Adrenal gland (tissue), 12 donors: ENCODE data around the gene RHEX. TPM values are rescaled to one million over a fixed set of nuclear protein-coding genes. Genes with fewer than 3 reads are reported as not detected.

Experiments used
- DNase-seq, 7 donors: peaks; one replicate each; pipeline ENCODE4 v3.0.0-alpha.2; 2019 to 2020
- H3K27ac ChIP-seq, 5 donors: fragments of 200-600 bp; sonication (generic) in 4 of 5; 1 replicate in 3 of 5; 2 replicates in 2 of 5; pipeline versions ENCODE4 v1.5.1 to v1.8.0; 2016 to 2020; ENCODE audit warnings: mild to moderate bottlenecking in 1 of 5
- H3K27me3 ChIP-seq: fragments of 200-600 bp; 2 replicates; pipeline ENCODE4 v1.8.0; 2021
- H3K36me3 ChIP-seq, 2 donors: fragments of 200-600 bp; replicated peaks in 1 of 2; 1 replicate in 1 of 2; 2 replicates in 1 of 2; pipeline versions ENCODE4 v1.5.1 to v1.8.0; 2018 to 2022
- H3K4me1 ChIP-seq, 2 donors: fragments of 200-600 bp; replicated peaks in 1 of 2; 1 replicate in 1 of 2; 2 replicates in 1 of 2; pipeline versions ENCODE4 v1.5.1 to v1.8.0; 2018 to 2021
- H3K4me3 ChIP-seq, 4 donors: fragments of 200-600 bp; sonication (generic) in 3 of 4; one replicate each; pipeline ENCODE4 v1.5.1; 2016 to 2018
- H3K9me3 ChIP-seq, 3 donors: fragments of 200-600 bp; sonication (generic) in 1 of 3; replicated peaks in 1 of 3; 1 replicate in 2 of 3; 2 replicates in 1 of 3; pipeline versions ENCODE4 v1.5.1 to v1.8.0; 2016 to 2021
- CTCF ChIP-seq, 6 experiments: fragments of 450-650 bp in 4 of 6; fragments of 200-600 bp in 2 of 6; sonication (generic) in 1 of 6; IDR thresholded peaks; 1 replicate in 5 of 6; 2 replicates in 1 of 6; pipeline versions ENCODE4 v1.5.1 to v1.8.0; 2016 to 2021; ENCODE audit warnings: antibody characterized with exemption in 6 of 6, mild to moderate bottlenecking in 2 of 6, moderate library complexity in 1 of 6
- POLR2A ChIP-seq, 2 donors: fragments of 450-650 bp; IDR thresholded peaks; one replicate each; pipeline ENCODE4 v1.6.1; 2017; ENCODE audit warnings: antibody characterized with exemption in 2 of 2, mild to moderate bottlenecking in 2 of 2, moderate library complexity in 1 of 2
- WGBS, 4 donors: extraction: QIAGEN DNeasy Blood & Tissue Kit in 2 of 4; methylation state at CpG; one replicate each; pipeline versions ENCODE4 v1.1.5 to v1.1.7; 2013 to 2017; 5-methylcytosine and 5-hydroxymethylcytosine counted together
- intact Hi-C, 2 donors: fragments of 100-400 bp; cut with DNase I; formaldehyde crosslinking; loops; one replicate each; pipeline versions ENCODE4 v1.14.1 to v1.15.0; 2022 to 2023
- polyA plus RNA-seq, 3 donors: library from polyadenylated mRNA; stranded (reverse); fragments of 200-250 nt in 2 of 3; fragments of 350-450 nt in 1 of 3; fragmentation: Illumina TruSeq in 1 of 3; extraction: RNeasy Lipid Tissue Mini Kit (QIAGEN cat#74804) in 1 of 3; gene quantifications; one replicate each; pipeline ENCODE4 v1.2.3, GENCODE V29; 2013 to 2014
- total RNA-seq, 9 donors: library from RNA; depleted of rRNA in 4 of 9; stranded (reverse); fragments of >200 nt in 4 of 9; fragments of 120-200 nt in 1 of 9; fragmentation: NEBNext Ultra II Directional in 1 of 9; extraction: Animal tissue kit (Norgen Biotek cat#: 25700) in 1 of 9; gene quantifications; one replicate each; pipeline versions ENCODE4 v1.1.0 to v1.2.4, GENCODE V29; 2013 to 2023
- donor health status: healthy with polysubstance abuse.
- donor health status: Bipolar disorder and iron deficiency.
- donor health status: DM: yes; HTN: yes; CAD: no.
- donor health status: DM: no; HTN: no; CAD: no.
- donor health status: DM: no; HTN: no; CAD: no.
- donor health status: DM: yes; HTN: yes; CAD: no.

Gene RHEX
- total and polyA plus RNA-seq, 12 donors, result 0.13 to 0.33 (median 0.17) TPM; not detected in 9

GRCh38 chr1:206098242-206098919 is 45.4 kb downstream of the RHEX start:
- 79 to 85% (median 83%) methylated on average over 9 of the region's 9 CpGs for WGBS, 4 donors
- Histone ChIP-seq H3K27me3 (peaks cover 6% of the 10 kb centered on the region), H3K4me3 (no peak overlapping the region), H3K9me3 (no peaks in the 10 kb centered on the region), H3K36me3 (no peaks in the 10 kb centered on the region), H3K4me1 (no peaks in the 10 kb centered on the region), H3K27ac (no peak overlapping the region)
- intact Hi-C loops, result no loop called here
- TF ChIP-seq CTCF (IDR thresholded peaks at IDR 0.05) (no peak), POLR2A (IDR thresholded peaks at IDR 0.05) (no peak)
- DNase-seq, result no peak

GRCh38 chr1:206100226-206100815 is 47.3 kb downstream of the RHEX start:
- DNase-seq, result no peak
- no peak for TF ChIP-seq CTCF (IDR thresholded peaks at IDR 0.05)
- no peak for TF ChIP-seq POLR2A (IDR thresholded peaks at IDR 0.05)
- no peaks in the 10 kb centered on the region for H3K9me3 ChIP-seq
- H3K36me3 ChIP-seq, result no peaks in the 10 kb centered on the region
- H3K4me1 ChIP-seq, result no peaks in the 10 kb centered on the region
- H3K27me3 ChIP-seq, result peaks cover 6% of the 10 kb centered on the region
- WGBS, 4 donors, result 69 to 100% (median 83%) methylated on average over 1 of the region's 1 CpG
- intact Hi-C loops, result loop anchor here (10.0 kb wide), 2 partner anchors 66 to 306 kb away; no protein-coding TSS in a partner anchor
- H3K4me3 ChIP-seq, result no peak overlapping the region
- no peak overlapping the region for H3K27ac ChIP-seq

- H3K9me3 ChIP-seq, result no peaks in the 10 kb centered on the region
- H3K27ac ChIP-seq, result no peak overlapping the region
- intact Hi-C loops, result loop anchor here (10.0 kb wide), 2 partner anchors 67 to 307 kb away; no protein-coding TSS in a partner anchor
- 73 to 80% (median 78%) methylated on average over 6 of the region's 6 CpGs for WGBS, 4 donors
- TF ChIP-seq POLR2A (IDR thresholded peaks at IDR 0.05) (no peak), CTCF (IDR thresholded peaks at IDR 0.05) (no peak)
- no peaks in the 10 kb centered on the region for H3K36me3 ChIP-seq
- H3K4me3 ChIP-seq, result no peak overlapping the region
- DNase-seq, result no peak
- H3K4me1 ChIP-seq, result no peaks in the 10 kb centered on the region
- H3K27me3 ChIP-seq, result peaks cover 6% of the 10 kb centered on the region
Measured at GRCh38 chr1:206101351-206102045, 48.5 kb downstream of the RHEX start.

- H3K27me3 ChIP-seq, result peaks cover 6% of the 10 kb centered on the region
- H3K4me1 ChIP-seq, result no peaks in the 10 kb centered on the region
- intact Hi-C loops, result loop anchor here (10.0 kb wide), 2 partner anchors 68 to 308 kb away; no protein-coding TSS in a partner anchor
- H3K9me3 ChIP-seq, result no peaks in the 10 kb centered on the region
- no peaks in the 10 kb centered on the region for H3K36me3 ChIP-seq
- no peak for DNase-seq
- TF ChIP-seq POLR2A (IDR thresholded peaks at IDR 0.05) (no peak), CTCF (IDR thresholded peaks at IDR 0.05) (no peak)
- no peak overlapping the region for H3K4me3 ChIP-seq
- H3K27ac ChIP-seq, result no peak overlapping the region
Measured at GRCh38 chr1:206102292-206102936, 49.4 kb downstream of the RHEX start.
